Smooth muscle cell of the coronary artery (primary cell): Measurements from ENCODE around the gene MANF. TPM values are rescaled to one million over a fixed set of nuclear protein-coding genes. Genes with fewer than 3 reads are reported as not detected.

Experiments used
- total RNA-seq: library from RNA; depleted of rRNA; stranded (reverse); fragments of >200 nt; gene quantifications from 2 replicates; pipeline ENCODE4 v1.2.3, GENCODE V29; 2014; ENCODE audit warnings: low replicate concordance

The MANF gene
- 55.2 and 144 TPM in 2 replicates for total RNA-seq

DNA sequence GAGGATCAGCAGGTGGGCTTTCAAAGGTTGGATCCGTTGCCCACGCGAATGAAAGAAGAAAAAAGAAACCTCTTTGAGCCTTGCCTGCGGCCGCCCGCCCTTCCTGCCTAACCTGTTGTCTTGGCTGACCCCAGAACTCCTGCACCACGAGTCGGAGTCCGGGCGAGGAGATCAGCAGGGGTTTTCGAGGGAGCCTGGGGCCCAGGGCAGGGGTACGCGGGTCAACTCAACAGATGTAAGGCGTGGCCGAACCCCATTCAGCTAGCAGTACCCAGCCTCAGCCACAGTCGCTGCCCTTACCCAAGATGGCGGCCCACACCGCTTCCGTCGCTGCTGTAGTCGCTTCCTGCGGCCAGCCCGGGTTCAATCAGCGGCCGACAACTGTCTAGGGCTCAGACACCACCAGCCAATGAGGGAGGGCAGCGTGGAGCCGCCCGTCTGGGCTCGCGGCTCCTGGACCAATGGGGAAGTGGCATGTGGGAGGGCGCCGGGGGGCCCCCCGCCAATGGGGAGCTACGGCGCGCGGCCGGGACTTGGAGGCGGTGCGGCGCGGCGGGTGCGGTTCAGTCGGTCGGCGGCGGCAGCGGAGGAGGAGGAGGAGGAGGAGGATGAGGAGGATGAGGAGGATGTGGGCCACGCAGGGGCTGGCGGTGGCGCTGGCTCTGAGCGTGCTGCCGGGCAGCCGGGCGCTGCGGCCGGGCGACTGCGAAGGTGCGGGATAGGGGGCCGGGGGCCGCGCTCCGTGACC lies at the start of gene MANF:
Gene MANF (plus strand): TSS at position 566 of the 748 bp plus-strand sequence. CDS start 52 bp downstream, at position 618.

DNA sequence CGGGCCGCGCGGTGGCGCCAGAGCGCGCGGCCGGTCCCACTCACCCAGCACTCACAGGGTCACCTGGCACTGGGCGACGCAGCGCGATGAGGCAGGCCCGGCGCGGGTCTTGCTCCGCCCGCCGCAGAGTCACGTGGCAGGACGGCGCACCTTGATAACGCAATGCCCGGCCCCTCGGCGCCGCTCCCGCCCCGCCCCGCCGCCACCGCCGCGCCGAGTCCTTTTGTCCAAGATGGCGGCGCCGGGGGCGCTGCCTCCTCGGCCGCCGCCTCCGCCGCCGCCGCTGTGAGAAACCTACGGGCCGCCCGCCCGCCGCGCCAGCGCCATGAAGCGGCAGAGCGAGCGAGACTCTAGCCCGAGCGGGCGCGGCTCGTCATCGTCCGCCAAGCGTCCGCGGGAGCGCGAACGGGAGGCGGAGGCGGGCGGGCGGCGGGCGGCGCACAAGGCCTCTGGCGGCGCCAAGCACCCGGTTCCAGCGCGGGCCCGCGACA lies 6.0 kb downstream of the MANF start, which contains the start of gene RBM15B:
Gene RBM15B (plus strand): TSS at position 211 of the 491 bp plus-strand sequence. CDS start 115 bp downstream, at position 326.

Other genes with a start within 250 kb of the MANF start
- gene RBM15B, start 6.0 kb downstream of the MANF start, total RNA-seq, result 17.6 and 30.9 TPM in 2 replicates
- 10.1 and 18.0 TPM in 2 replicates for gene DCAF1, start 114.7 kb downstream of the MANF start, total RNA-seq
- gene RAD54L2, start 153.4 kb downstream of the MANF start, total RNA-seq, result 9.8 and 10.6 TPM in 2 replicates